ENCODE measurements around the gene IKZF2. TPM values are rescaled to one million over a fixed set of nuclear protein-coding genes. Genes with fewer than 3 reads are reported as not detected.

The IKZF2 gene
- total and polyA plus RNA-seq, 8 donors = 0.65 to 8.6 (median 3.2) TPM

- Histone ChIP-seq H3K4me3 (no peak overlapping the region), H3K27me3 (no peaks in the 10 kb centered on the region), H3K4me1 (no peaks in the 10 kb centered on the region), H3K27ac (no peak overlapping the region), H3K36me3 (no peaks in the 10 kb centered on the region), H3K9me3 (no peaks in the 10 kb centered on the region)
- WGBS, 2 donors = 86 to 98% methylated on average over 1 of the region's 1 CpG
- no peak for ATAC-seq
- DNase-seq = no peak
- no peak for TF ChIP-seq CTCF (IDR thresholded peaks at IDR 0.05)
- intact Hi-C loops (cut with DNase I) = no loop called here
- FAIRE-seq = no peak
Measured at GRCh38 chr2:213078686-213079085, 72.7 kb downstream of the IKZF2 start.

GRCh38 chr2:213069531-213069930 lies 81.9 kb downstream of the IKZF2 start:
- FAIRE-seq = no peak
- 90 to 100% methylated on average over 1 of the region's 1 CpG for WGBS, 2 donors

GRCh38 chr2:213068676-213069359 lies 82.6 kb downstream of the IKZF2 start:
- ATAC-seq (no peak), FAIRE-seq (no peak), DNase-seq (no peak)
- intact Hi-C loops (cut with DNase I) = no loop called here
- peaks cover 0 to 3% (median 0%) of the 10 kb centered on the region in 3 donors for H3K4me1 ChIP-seq
- no peaks in the 10 kb centered on the region for H3K27me3 ChIP-seq
- TF ChIP-seq CTCF (IDR thresholded peaks at IDR 0.05) = no peak
- 92 to 96% methylated on average over 2 of the region's 2 CpGs for WGBS, 2 donors
- H3K9me3 ChIP-seq = no peaks in the 10 kb centered on the region
- H3K36me3 ChIP-seq = no peaks in the 10 kb centered on the region
- no peak overlapping the region for H3K27ac ChIP-seq
- no peak overlapping the region for H3K4me3 ChIP-seq

More at GRCh38 chr2:213069531-213069930, 81.9 kb downstream of the IKZF2 start:
- DNase-seq = no peak
- no peaks in the 10 kb centered on the region for H3K27me3 ChIP-seq
- H3K4me1 ChIP-seq = peaks cover 0 to 3% (median 0%) of the 10 kb centered on the region in 3 donors
- no peaks in the 10 kb centered on the region for H3K9me3 ChIP-seq
- H3K27ac ChIP-seq = no peak overlapping the region
- no peak overlapping the region for H3K4me3 ChIP-seq
- no peak for TF ChIP-seq CTCF (IDR thresholded peaks at IDR 0.05)
- no peaks in the 10 kb centered on the region for H3K36me3 ChIP-seq
- intact Hi-C loops (cut with DNase I) = no loop called here
- no peak for ATAC-seq

- ATAC-seq = no peak
- no peak for FAIRE-seq
- TF ChIP-seq CTCF (IDR thresholded peaks at IDR 0.05) = no peak
Measured at GRCh38 chr2:213067888-213068287, 83.5 kb downstream of the IKZF2 start.

GRCh38 chr2:213066443-213066743 lies 85.0 kb downstream of the IKZF2 start:
- ATAC-seq = no peak
- DNase-seq = no peak
- H3K4me1 ChIP-seq = peaks cover 0 to 3% (median 0%) of the 10 kb centered on the region in 3 donors
- peak overlapping the region in 1 of 4 donors; percentile 15 for H3K4me3 ChIP-seq
- peak overlapping the region in 1 of 4 donors; percentile 12 for H3K27ac ChIP-seq
- intact Hi-C loops (cut with DNase I) = no loop called here
- no peaks in the 10 kb centered on the region for H3K9me3 ChIP-seq
- no peaks in the 10 kb centered on the region for H3K36me3 ChIP-seq
- no peak for TF ChIP-seq CTCF (IDR thresholded peaks at IDR 0.05)
- 7 to 13% methylated on average over 1 of the region's 1 CpG for WGBS, 2 donors
- no peak for FAIRE-seq
- no peaks in the 10 kb centered on the region for H3K27me3 ChIP-seq

More at GRCh38 chr2:213067888-213068287, 83.5 kb downstream of the IKZF2 start:
- Histone ChIP-seq H3K36me3 (no peaks in the 10 kb centered on the region), H3K9me3 (no peaks in the 10 kb centered on the region), H3K27ac (no peak overlapping the region), H3K27me3 (no peaks in the 10 kb centered on the region), H3K4me3 (no peak overlapping the region), H3K4me1 (peaks cover 0 to 3% (median 0%) of the 10 kb centered on the region in 3 donors)
- intact Hi-C loops (cut with DNase I) = no loop called here
- no peak for DNase-seq
